Measurements from ENCODE around the gene SRGAP1. TPM values are rescaled to one million over a fixed set of nuclear protein-coding genes. Genes with fewer than 3 reads are reported as not detected.

The SRGAP1 gene
- total and polyA plus RNA-seq, 8 donors, result 9.6 to 15.6 (median 11.7) TPM

DNA sequence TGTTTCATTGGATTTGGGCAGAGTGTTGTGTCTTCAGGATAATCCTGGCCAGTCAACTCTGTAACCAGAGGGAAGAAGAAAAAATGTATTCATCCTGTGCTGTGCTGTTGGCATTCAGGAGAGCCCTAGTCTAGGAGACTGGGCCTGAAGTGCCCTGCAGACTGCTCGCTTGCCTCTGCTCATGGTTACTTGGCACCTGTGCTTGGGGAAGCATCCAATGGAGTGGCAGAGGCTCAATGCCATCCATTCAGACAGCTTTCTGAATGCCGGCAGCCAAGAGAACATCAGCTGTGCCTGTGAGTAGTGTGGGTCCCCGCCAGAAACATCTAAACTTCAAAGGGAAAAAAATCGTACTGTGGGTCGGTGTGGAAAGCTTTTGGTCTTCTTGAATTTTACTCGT is 124.2 kb downstream of the SRGAP1 start:
- Histone ChIP-seq H3K4me1 (peaks cover 0 to 16% of the 10 kb centered on the region in 2 donors), H3K27me3 (no peaks in the 10 kb centered on the region), H3K4me3 (no peak overlapping the region), H3K36me3 (no peaks in the 10 kb centered on the region), H3K9me3 (no peaks in the 10 kb centered on the region), H3K27ac (no peak overlapping the region)
- DNase-seq, result no peak
- intact Hi-C loops (cut with DNase I), result no loop called here
- no peak for ATAC-seq
- TF ChIP-seq, protein P1, sequence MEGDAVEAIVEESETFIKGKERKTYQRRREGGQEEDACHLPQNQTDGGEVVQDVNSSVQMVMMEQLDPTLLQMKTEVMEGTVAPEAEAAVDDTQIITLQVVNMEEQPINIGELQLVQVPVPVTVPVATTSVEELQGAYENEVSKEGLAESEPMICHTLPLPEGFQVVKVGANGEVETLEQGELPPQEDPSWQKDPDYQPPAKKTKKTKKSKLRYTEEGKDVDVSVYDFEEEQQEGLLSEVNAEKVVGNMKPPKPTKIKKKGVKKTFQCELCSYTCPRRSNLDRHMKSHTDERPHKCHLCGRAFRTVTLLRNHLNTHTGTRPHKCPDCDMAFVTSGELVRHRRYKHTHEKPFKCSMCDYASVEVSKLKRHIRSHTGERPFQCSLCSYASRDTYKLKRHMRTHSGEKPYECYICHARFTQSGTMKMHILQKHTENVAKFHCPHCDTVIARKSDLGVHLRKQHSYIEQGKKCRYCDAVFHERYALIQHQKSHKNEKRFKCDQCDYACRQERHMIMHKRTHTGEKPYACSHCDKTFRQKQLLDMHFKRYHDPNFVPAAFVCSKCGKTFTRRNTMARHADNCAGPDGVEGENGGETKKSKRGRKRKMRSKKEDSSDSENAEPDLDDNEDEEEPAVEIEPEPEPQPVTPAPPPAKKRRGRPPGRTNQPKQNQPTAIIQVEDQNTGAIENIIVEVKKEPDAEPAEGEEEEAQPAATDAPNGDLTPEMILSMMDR (IDR thresholded peaks at IDR 0.05), result no peak

DNA sequence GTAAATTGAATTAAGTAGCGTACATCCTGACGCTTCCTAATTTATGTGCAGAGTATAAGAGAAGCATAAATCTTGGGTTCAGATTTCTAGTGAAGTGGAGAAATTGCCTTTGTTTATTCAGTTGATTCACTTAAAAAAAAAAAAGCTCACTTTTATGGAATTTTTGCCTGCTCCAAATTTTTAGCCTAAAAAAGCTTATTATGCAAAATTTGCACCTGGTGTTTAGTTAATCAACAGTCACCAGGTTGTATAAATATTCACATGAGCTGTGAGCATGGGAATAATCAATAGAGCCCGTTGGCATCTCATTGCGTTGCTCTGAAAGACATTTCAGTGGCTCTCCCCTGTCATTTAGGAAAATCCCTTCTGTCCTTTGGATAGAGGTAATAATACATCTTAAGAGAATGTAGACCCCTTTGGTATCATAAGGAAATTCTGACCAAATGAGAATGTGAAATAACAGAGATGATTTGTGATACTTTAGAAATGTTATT is 132.4 kb downstream of the SRGAP1 start:
- Histone ChIP-seq H3K9me3 (no peaks in the 10 kb centered on the region), H3K27me3 (no peaks in the 10 kb centered on the region), H3K4me1 (no peaks in the 10 kb centered on the region), H3K4me3 (no peak overlapping the region), H3K36me3 (no peaks in the 10 kb centered on the region), H3K27ac (peak overlapping the region in 1 of 2 donors; percentile 29)
- no peak for DNase-seq
- TF ChIP-seq, protein P1 (IDR thresholded peaks at IDR 0.05), result no peak
- intact Hi-C loops (cut with DNase I), result no loop called here
- ATAC-seq, result no peak

DNA sequence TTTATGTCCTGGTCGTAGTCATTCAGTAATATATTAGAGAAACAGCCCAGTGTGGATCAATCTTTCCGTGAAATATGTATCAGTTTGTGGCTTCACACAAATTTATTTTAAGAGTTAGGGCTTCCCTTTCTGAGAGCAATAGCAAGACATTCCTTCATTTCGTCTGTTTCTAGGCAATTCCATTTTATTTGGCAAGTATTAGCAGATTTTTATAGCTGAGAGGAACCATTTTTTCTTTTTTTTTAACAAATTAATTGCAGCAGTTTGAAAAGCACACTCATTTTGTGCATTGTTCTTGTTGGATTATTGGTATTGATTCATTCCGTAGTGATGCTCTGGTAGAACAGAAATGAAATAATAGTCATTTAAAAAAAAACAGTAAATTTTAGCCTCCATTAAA is 132.9 kb downstream of the SRGAP1 start:
- Histone ChIP-seq H3K9me3 (no peaks in the 10 kb centered on the region), H3K27me3 (no peaks in the 10 kb centered on the region), H3K4me3 (no peak overlapping the region), H3K4me1 (no peaks in the 10 kb centered on the region), H3K36me3 (no peaks in the 10 kb centered on the region), H3K27ac (peak overlapping the region in 1 of 2 donors; percentile 29)
- TF ChIP-seq, protein P1 (IDR thresholded peaks at IDR 0.05), result no peak
- intact Hi-C loops (cut with DNase I), result no loop called here
- DNase-seq (no peak), ATAC-seq (no peak)

DNA sequence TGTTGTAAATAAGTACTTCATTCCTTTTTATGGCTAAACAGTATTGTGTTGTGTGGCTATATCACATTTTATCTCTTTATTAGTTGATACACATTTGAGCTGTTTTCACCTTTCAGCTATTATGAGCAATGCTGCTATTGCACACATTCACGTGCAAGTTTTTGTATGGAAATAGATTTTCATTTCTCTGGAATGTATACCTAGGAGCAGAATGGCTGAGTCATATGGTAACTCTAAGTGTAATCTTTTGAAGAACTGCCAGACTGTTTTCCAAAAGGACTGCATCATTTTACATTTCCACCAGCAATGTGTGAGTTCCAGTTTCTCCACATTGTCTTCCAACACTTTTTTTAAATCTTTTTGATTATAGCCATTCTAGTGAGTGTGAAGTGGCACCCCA is 134.0 kb downstream of the SRGAP1 start:
- no peak for DNase-seq
- Histone ChIP-seq H3K36me3 (no peaks in the 10 kb centered on the region), H3K4me1 (no peaks in the 10 kb centered on the region), H3K9me3 (no peaks in the 10 kb centered on the region), H3K27me3 (no peaks in the 10 kb centered on the region), H3K4me3 (no peak overlapping the region), H3K27ac (no peak overlapping the region)
- TF ChIP-seq, protein P1 (IDR thresholded peaks at IDR 0.05), result no peak
- intact Hi-C loops (cut with DNase I), result no loop called here
- ATAC-seq, result no peak

DNA sequence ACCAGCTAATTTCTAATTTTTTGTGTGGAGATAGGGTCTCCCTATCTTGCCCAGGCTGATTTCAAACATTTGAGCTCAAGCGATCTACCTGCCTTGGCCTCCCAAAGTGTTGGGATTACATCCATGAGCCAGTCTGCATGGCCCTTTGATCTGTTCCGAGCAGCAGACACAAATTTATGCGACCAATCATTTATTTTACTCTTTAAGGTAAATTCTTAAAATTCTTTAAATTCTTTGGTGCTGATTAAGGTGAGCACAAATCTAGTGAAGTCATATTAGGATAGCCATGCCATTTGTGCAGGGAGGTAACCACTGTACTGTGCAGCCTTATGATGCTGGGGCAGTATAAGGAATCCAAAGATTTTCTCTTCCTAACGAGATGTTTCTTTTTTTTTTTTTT is 135.7 kb downstream of the SRGAP1 start:
- TF ChIP-seq, protein P1 (IDR thresholded peaks at IDR 0.05), result no peak
- H3K27ac ChIP-seq, result no peak overlapping the region
- DNase-seq (no peak), ATAC-seq (no peak)
- H3K4me3 ChIP-seq, result no peak overlapping the region
- no peaks in the 10 kb centered on the region for H3K9me3 ChIP-seq
- H3K27me3 ChIP-seq, result no peaks in the 10 kb centered on the region
- no peaks in the 10 kb centered on the region for H3K4me1 ChIP-seq
- no peaks in the 10 kb centered on the region for H3K36me3 ChIP-seq
- intact Hi-C loops (cut with DNase I), result no loop called here
